GM19025 (cell line): Measurements from ENCODE around the gene GPN3.
A peak's percentile ranks its signal among the peaks of the same experiment; 100 is the strongest.
"Not testable (repeated sequence)": the region's sequence is repeated elsewhere in the genome, so short reads cannot be mapped to it uniquely, and the experiment has no call there.

ENCODE experiments used
- ATAC-seq: cut with Tn5 transposase; IDR thresholded peaks from one replicate; pipeline ENCODE4 v1.9.1; 2021; ENCODE audit warnings: mild to moderate bottlenecking, low read depth, moderate library complexity; ENCODE audit not compliant: unreplicated experiment

GPN3 gene

GRCh38 chr12:110468214-110469048 lies at the start of gene GPN3, which contains the start of gene FAM216A:
Gene GPN3 (minus strand): TSS chr12:110468257. CDS start chr12:110468203, 54 bp downstream.
Gene FAM216A (plus strand): TSS chr12:110468845. CDS start chr12:110468876, 31 bp downstream.
- peak; percentile 55 for ATAC-seq

- ATAC-seq, result no peak
Observed at GRCh38 chr12:110516995-110517394, 48.9 kb upstream of the GPN3 start.

GRCh38 chr12:110514363-110514762 lies 46.3 kb upstream of the GPN3 start:
- ATAC-seq, result no peak

GRCh38 chr12:110513842-110514241 lies 45.8 kb upstream of the GPN3 start:
- no peak for ATAC-seq

- ATAC-seq, result no peak
Observed at GRCh38 chr12:110508071-110508586, 40.1 kb upstream of the GPN3 start.

- ATAC-seq, result no peak
Observed at GRCh38 chr12:110505332-110505731, 37.3 kb upstream of the GPN3 start.

- ATAC-seq, result no peak
Observed at GRCh38 chr12:110503432-110503831, 35.4 kb upstream of the GPN3 start.

- peak; percentile 90 for ATAC-seq
Observed at GRCh38 chr12:110501752-110502738, 34.0 kb upstream of the GPN3 start, which contains the start of the genes RAD9B and VPS29. Gene RAD9B (plus strand): TSS chr12:110502331. CDS start chr12:110502338, 7 bp downstream. Gene VPS29 (minus strand): TSS chr12:110502111. CDS start chr12:110502051, 60 bp downstream.

GRCh38 chr12:110501399-110501751 lies 33.3 kb upstream of the GPN3 start:
- ATAC-seq, result no peak

GRCh38 chr12:110498984-110499706 lies 31.1 kb upstream of the GPN3 start:
- ATAC-seq, result no peak

GRCh38 chr12:110475426-110475825 lies 7.4 kb upstream of the GPN3 start:
- ATAC-seq, result no peak

GRCh38 chr12:110467847-110468213 lies 227 bp downstream of the GPN3 start:
- no peak for ATAC-seq

- no peak for ATAC-seq
Observed at GRCh38 chr12:110466791-110467190, 1.3 kb downstream of the GPN3 start.

GRCh38 chr12:110465765-110466164 lies 2.3 kb downstream of the GPN3 start:
- not testable (repeated sequence) for ATAC-seq

- no peak for ATAC-seq
Observed at GRCh38 chr12:110465024-110465423, 3.0 kb downstream of the GPN3 start.

- ATAC-seq, result not testable (repeated sequence)
Observed at GRCh38 chr12:110461189-110461588, 6.9 kb downstream of the GPN3 start.

- no peak for ATAC-seq
Observed at GRCh38 chr12:110458756-110459155, 9.3 kb downstream of the GPN3 start.

GRCh38 chr12:110453569-110454296 lies 14.3 kb downstream of the GPN3 start:
- ATAC-seq, result no peak

GRCh38 chr12:110451263-110451662 lies 16.8 kb downstream of the GPN3 start:
- ATAC-seq, result no peak
